GM12873 (cell line): ENCODE results near the gene LDLRAD2.

Source experiments
- CTCF ChIP-seq: IDR thresholded peaks from 2 replicates; pipeline ENCODE4 v1.5.1; 2012; ENCODE audit warnings: low read depth, mild to moderate bottlenecking, moderate library complexity, low read length, control low read depth; ENCODE audit not compliant: insufficient read depth; ENCODE audit errors: missing control alignments

The LDLRAD2 gene

GRCh38 chr1:21871943-21872342 is 59.9 kb downstream of the LDLRAD2 start:
- no peak for TF ChIP-seq CTCF

- TF ChIP-seq CTCF: no peak
These were observed 60.5 kb downstream of the LDLRAD2 start for GRCh38 chr1:21872445-21873079.

GRCh38 chr1:21873174-21873573 is 61.1 kb downstream of the LDLRAD2 start:
- no peak for TF ChIP-seq CTCF

DNA sequence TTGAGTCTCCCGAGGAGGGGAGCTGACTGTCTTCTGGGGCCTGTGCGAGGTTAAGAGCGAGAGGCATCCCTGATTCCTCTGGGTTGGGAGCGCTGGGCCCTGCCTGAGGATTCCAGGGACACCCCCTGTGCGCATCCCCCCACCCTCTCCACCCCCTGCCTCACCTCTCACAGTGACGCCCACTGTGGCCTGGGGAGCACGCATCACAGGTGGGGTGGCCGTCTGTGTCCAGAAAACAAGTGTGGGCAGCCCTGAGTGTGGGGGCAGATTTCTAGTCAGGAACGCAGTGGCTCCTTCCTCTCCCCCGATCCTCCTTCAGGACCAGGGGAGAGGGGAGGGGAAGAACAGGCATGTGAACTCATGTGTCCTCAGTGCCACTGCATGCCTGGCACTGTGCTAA is 61.7 kb downstream of the LDLRAD2 start:
- TF ChIP-seq CTCF: no peak

- TF ChIP-seq CTCF: no peak
These were observed 62.3 kb downstream of the LDLRAD2 start for GRCh38 chr1:21874328-21874727.
